Hippocampal formation (tissue), 2 donors: ENCODE data around the gene BRF1.
"Not testable (repeated sequence)": the region's sequence is repeated elsewhere in the genome, so short reads cannot be mapped to it uniquely, and the experiment has no call there.

Source experiments
- DNase-seq, 2 donors: peaks; one replicate each; lab custom pipeline; 2025; lab: John Stamatoyannopoulos, UW

Gene BRF1

GRCh38 chr14:105332350-105332874 is 31.6 kb upstream of the BRF1 start:
- no peak for DNase-seq

GRCh38 chr14:105331575-105332349 is 31.0 kb upstream of the BRF1 start:
- DNase-seq = no peak

- DNase-seq = no peak
Observed at GRCh38 chr14:105330491-105330895, 29.7 kb upstream of the BRF1 start.

- no peak for DNase-seq
Observed at GRCh38 chr14:105329411-105330150, 28.8 kb upstream of the BRF1 start.

- no peak for DNase-seq
Observed at GRCh38 chr14:105328678-105329390, 28.0 kb upstream of the BRF1 start.

GRCh38 chr14:105328070-105328677 is 27.4 kb upstream of the BRF1 start:
- DNase-seq = no peak

DNA sequence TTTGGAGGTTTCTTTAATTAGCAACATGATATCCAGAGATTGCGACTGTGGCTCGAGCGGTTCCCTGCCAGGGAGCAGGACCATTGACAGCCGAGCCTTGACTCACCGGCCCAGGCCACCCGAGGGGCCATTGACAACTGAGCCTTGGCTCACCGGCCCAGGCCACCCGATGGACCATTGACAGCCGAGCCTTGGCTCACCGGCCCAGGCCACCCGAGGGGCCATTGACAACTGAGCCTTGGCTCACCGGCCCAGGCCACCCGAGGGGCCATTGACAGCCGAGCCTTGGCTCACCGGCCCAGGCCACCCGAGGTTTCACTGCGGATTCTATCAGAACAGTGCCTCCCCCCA is 26.9 kb upstream of the BRF1 start:
- DNase-seq = not testable (repeated sequence)

DNA sequence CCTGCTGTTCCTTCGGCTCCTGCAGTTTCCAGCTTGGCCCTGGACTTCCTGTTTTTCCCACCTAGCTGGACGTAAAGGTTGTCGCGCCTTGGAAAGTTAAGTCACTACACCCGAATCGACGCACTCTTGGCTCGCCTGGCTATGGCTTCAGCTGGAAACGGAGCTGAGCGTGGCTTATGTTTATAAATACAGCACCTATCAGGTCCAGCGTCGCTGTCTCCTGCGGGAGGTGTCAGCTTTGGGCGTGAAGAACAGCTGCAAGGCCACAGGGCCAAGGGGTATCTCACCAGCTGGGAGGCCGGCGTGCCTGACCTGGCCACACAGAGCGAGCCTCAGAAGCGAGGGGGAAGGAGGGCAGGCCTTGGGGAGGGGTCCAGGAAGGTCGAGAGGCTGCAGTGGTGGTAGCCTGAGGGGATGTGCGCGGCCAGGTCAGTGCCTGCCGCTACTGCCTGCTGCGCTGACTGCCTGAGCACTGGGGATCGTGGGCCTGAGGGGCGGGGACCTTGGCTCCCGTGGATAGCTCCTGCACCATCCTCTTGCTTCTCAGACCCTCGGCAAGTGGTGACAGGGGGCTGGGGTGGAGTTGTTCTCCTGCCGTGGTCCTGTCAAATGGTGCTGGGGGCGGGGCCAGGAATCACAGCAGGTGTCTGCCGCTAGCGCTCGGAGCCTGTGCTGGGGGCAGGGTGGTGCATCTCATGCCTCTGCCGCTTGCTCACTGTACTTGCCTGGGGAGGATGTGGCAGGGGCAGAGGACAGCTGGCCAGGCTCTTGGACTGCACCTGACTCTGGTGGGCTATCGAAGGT is 26.3 kb upstream of the BRF1 start:
- DNase-seq = no peak

GRCh38 chr14:105326568-105326867 is 25.7 kb upstream of the BRF1 start:
- no peak for DNase-seq

DNA sequence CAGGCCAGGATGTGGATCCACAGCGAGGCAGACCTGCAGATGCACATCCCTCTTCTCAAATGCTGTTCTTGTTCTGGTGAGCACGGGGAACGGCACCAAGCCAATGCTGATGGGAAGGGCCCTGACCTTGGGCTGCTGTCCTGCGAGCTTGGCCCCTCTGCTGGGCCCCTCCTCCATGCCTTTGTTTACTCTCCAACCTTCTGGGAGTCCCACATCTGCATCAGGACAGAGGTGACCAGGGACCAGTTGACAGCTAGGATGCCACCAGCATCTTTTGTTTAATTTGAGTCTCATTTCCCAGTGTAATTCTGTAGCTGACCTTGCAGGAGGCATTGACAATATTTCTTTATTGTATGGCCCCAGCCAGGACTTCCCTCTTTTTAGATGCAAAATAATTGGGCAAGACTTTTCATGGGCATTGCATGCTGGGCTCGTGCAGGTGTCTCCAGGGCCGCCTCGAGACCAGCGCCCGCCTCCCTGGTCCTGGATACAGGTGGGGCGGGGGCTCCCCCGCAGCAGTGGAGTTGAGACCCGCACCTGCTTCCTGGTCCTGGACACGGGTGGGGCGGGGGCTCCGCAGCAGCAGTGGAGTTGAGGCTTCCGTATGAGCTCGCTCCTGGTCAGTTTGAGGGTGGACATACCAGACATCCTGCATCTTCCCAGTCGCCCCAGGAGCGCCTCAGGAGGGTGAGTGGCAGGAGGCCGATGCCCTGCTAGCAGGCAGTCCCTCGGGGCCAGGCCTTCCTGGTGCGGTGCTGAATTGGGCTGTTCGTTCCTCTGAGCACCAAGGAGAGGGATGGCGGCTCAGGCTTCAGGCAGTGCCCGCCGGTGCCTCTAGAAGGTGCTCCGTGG is 25.1 kb upstream of the BRF1 start:
- no peak for DNase-seq

GRCh38 chr14:105325303-105325702 is 24.5 kb upstream of the BRF1 start:
- DNase-seq = no peak

GRCh38 chr14:105324871-105325270 is 24.1 kb upstream of the BRF1 start:
- DNase-seq = no peak

DNA sequence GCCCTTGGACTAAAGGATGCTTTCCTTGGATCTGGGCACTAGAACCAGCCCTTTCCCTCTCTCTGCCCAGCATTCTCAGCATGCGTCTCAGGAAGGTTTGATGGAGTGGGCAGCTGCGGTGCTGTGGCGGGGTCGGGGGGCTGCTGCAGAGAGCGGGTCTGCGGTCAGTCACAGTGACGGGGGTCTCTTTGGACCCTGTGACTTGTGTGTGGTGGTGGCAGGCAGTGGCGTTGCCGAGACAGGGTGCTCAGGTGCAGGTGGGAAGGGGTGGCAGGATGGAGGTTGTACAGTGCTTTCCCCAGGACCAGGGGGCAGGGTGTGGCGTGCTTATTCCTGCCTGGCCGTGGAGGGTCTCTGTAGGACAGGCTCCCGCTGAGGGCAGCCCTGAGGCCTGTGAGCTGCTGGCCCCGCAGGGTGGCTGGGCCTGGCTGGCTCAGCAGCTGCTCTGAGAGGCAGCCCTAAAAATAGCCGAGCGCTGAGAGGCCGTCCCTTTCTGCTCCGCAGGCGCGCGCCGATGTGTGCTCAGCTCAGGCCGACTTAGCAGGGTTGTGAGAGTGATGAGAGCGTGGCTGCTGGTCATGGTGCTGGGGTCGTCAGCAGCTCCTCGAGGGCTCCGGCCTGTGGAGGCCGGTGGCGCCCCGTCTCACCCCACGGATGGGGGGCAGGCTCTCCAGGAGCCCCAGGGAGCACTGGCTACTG is 23.4 kb upstream of the BRF1 start:
- DNase-seq = peak in 1 of 2 donors; percentile 22

GRCh38 chr14:105323663-105324062 is 22.9 kb upstream of the BRF1 start:
- no peak for DNase-seq

- DNase-seq = no peak
Observed at GRCh38 chr14:105322791-105323556, 22.2 kb upstream of the BRF1 start.

DNA sequence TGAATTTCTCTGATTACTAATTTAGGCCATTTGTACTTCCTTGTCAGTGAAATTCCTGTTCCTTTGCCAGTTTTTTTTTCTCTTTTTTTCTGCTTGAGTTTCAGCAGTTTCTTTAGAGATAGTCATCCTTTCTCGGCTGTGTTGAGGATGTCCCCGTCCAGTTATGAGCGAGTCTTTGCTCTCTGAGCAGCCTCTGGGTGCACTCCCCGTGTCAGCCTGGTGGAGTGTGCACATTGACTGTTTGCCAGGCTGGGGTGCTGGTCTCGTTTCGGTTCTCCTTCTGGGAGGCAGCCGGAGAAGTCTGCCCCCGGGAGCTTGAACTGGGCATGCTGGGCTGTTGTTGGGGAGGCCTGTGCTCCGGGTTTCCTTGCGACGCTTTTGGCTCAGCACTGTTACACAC is 16.7 kb upstream of the BRF1 start:
- DNase-seq = peak in 1 of 2 donors; percentile 38

- no peak for DNase-seq
Observed at GRCh38 chr14:105316968-105317510, 16.2 kb upstream of the BRF1 start.

DNA sequence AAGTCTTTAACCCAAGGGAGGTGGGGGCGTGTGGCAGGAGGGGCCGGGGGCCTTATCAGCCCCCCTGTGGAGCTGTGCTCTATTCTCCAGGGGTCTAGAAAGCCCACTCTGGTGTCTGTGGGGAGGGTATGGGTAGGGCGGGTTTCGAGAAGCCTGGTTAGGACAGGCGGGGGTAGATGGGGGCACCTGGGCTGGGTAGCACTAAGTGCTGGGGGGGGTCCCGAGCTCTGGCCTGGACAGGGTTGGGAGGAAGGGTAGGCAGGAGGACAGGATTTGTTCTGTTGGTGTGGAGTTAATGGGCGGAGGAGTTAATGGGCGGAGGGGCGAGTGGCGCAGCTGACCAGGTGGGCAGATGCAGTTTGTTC is 15.8 kb upstream of the BRF1 start:
- no peak for DNase-seq
